Measurements from ENCODE around the gene MED13L. TPM values are rescaled to one million over a fixed set of nuclear protein-coding genes. Genes with fewer than 3 reads are reported as not detected.

MED13L gene
- total and polyA plus RNA-seq, 4 donors, result 7.9 to 94.0 (median 37.7) TPM

GRCh38 chr12:116210131-116210530 is 67.4 kb downstream of the MED13L start:
- Histone ChIP-seq H3K27me3 (ENCODE audit: control insufficient read depth in 4 of 4, insufficient read depth in 4 of 4, low read length in 3 of 4) (no peaks in the 10 kb centered on the region), H3K36me3 (ENCODE audit: control insufficient read depth in 4 of 4, insufficient read depth in 3 of 4, low read depth in 1 of 4, low read length in 3 of 4) (no peaks in the 10 kb centered on the region), H3K9ac (ENCODE audit: low read depth in 1 of 2, low read length in 2 of 2) (no peak overlapping the region), H3K27ac (ENCODE audit: low read depth in 1 of 2, low read length in 2 of 2) (no peak overlapping the region), H3K4me3 (ENCODE audit: low read depth in 1 of 3, low read length in 3 of 3) (no peak overlapping the region), H3K4me1 (ENCODE audit: control insufficient read depth in 4 of 4, insufficient read depth in 4 of 4, low read length in 3 of 4) (peaks cover 0 to 2% (median 0%) of the 10 kb centered on the region in 4 donors), H3K9me3 (ENCODE audit: control insufficient read depth in 4 of 4, low read length in 3 of 4) (no peaks in the 10 kb centered on the region)
- WGBS, result 89% methylated on average over 5 of the region's 5 CpGs
- no peak for DNase-seq (ENCODE audit: low spot score)
- no peak for TF ChIP-seq YY1 (IDR thresholded peaks at IDR 0.05)
- no peak for TF ChIP-seq GABPA (IDR thresholded peaks at IDR 0.05 in 1 of 2, conservative IDR thresholded peaks at IDR 0.05 in 1 of 2)
- no peak for TF ChIP-seq TAF1 (conservative IDR thresholded peaks at IDR 0.05)
- TF ChIP-seq RXRA (IDR thresholded peaks at IDR 0.05), result no peak
- no peak for TF ChIP-seq CTCF (IDR thresholded peaks at IDR 0.05; ENCODE audit: low read depth, low read length, missing input control)
- TF ChIP-seq ATF3 (IDR thresholded peaks at IDR 0.05), result no peak
- TF ChIP-seq SP1 (IDR thresholded peaks at IDR 0.05), result no peak
- TF ChIP-seq RAD21 (IDR thresholded peaks at IDR 0.05), result no peak
- TF ChIP-seq EGR1 (IDR thresholded peaks at IDR 0.05; ENCODE audit: low read depth in 2 of 2), result no peak
- no peak for TF ChIP-seq NR2F2 (IDR thresholded peaks at IDR 0.05)
- no peak for TF ChIP-seq FOXA2 (IDR thresholded peaks at IDR 0.05)
- no peak for TF ChIP-seq JUND (IDR thresholded peaks at IDR 0.05)
- no peak for TF ChIP-seq HNF4G (IDR thresholded peaks at IDR 0.05)
- no peak for TF ChIP-seq FOXA1 (IDR thresholded peaks at IDR 0.05)
- no peak for TF ChIP-seq REST (IDR thresholded peaks at IDR 0.05)
- TF ChIP-seq HNF4A (conservative IDR thresholded peaks at IDR 0.05), result no peak
- no peak for TF ChIP-seq ZBTB33 (IDR thresholded peaks at IDR 0.05)
- no peak for TF ChIP-seq MAX (IDR thresholded peaks at IDR 0.05)
